Stimulated activated effector memory CD8-positive, alpha-beta T cell treated with anti-CD3 and anti-CD28 coated beads, Interleukin-12 subunit alpha, Interleukin-12 subunit beta, amount 100 ng/mL, for 72 hours (primary cell): ENCODE measurements around the gene GGN.

ENCODE experiments used
- ATAC-seq: fragments of 150-1000 bp; cut with Tn5 transposase; 2 replicates; pipeline ENCODE4 v1.10.0; 2021
- DNase-seq, 2 donors: peaks; one replicate each; pipeline ENCODE4 v3.0.0; 2021 to 2022; ENCODE audit warnings: low spot score in 2 of 2
- H3K27ac Mint-ChIP-seq: one replicate; pipeline ENCODE4 v1.8.0; 2022; ENCODE audit warnings: mild to moderate bottlenecking, mixed read lengths
- H3K36me3 Mint-ChIP-seq: one replicate; pipeline ENCODE4 v1.8.0; 2022; ENCODE audit warnings: mild to moderate bottlenecking, mixed read lengths
- H3K4me1 Mint-ChIP-seq: one replicate; pipeline ENCODE4 v1.8.0; 2022; ENCODE audit warnings: mixed read lengths
- H3K4me3 Mint-ChIP-seq: one replicate; pipeline ENCODE4 v1.8.0; 2022; ENCODE audit warnings: mild to moderate bottlenecking, mixed read lengths
- H3K9me3 Mint-ChIP-seq: one replicate; pipeline ENCODE4 v1.8.0; 2022; ENCODE audit warnings: mixed read lengths

GGN gene

GRCh38 chr19:38385057-38385803 lies 2.6 kb downstream of the GGN start:
- ATAC-seq (no peak), DNase-seq (no peak)
- peaks cover 76% of the 10 kb centered on the region for H3K36me3 Mint-ChIP-seq
- no peak overlapping the region for H3K4me3 Mint-ChIP-seq
- H3K4me1 Mint-ChIP-seq = peaks cover 32% of the 10 kb centered on the region
- no peaks in the 10 kb centered on the region for H3K9me3 Mint-ChIP-seq
- peak overlapping the region; percentile 12 for H3K27ac Mint-ChIP-seq

GRCh38 chr19:38384209-38385027 lies 3.4 kb downstream of the GGN start:
- H3K36me3 Mint-ChIP-seq = peaks cover 84% of the 10 kb centered on the region
- no peaks in the 10 kb centered on the region for H3K9me3 Mint-ChIP-seq
- peak overlapping the region; percentile 12 for H3K27ac Mint-ChIP-seq
- H3K4me1 Mint-ChIP-seq = peaks cover 26% of the 10 kb centered on the region
- H3K4me3 Mint-ChIP-seq = no peak overlapping the region
- ATAC-seq (no peak), DNase-seq (no peak)

- Mint-ChIP-seq H3K4me1 (peaks cover 29% of the 10 kb centered on the region), H3K27ac (no peak overlapping the region), H3K4me3 (no peak overlapping the region), H3K9me3 (no peaks in the 10 kb centered on the region), H3K36me3 (peaks cover 91% of the 10 kb centered on the region)
- ATAC-seq (no peak), DNase-seq (no peak)
Observed at GRCh38 chr19:38383743-38384142, 4.1 kb downstream of the GGN start.

- peaks cover 27% of the 10 kb centered on the region for H3K4me1 Mint-ChIP-seq
- ATAC-seq (no peak), DNase-seq (no peak)
- H3K27ac Mint-ChIP-seq = no peak overlapping the region
- no peak overlapping the region for H3K4me3 Mint-ChIP-seq
- H3K36me3 Mint-ChIP-seq = peaks cover 94% of the 10 kb centered on the region
- no peaks in the 10 kb centered on the region for H3K9me3 Mint-ChIP-seq
Observed at GRCh38 chr19:38383184-38383583, 4.7 kb downstream of the GGN start.

GRCh38 chr19:38381138-38381537 lies 6.7 kb downstream of the GGN start:
- no peak for DNase-seq
- H3K9me3 Mint-ChIP-seq = no peaks in the 10 kb centered on the region
- H3K4me1 Mint-ChIP-seq = peaks cover 23% of the 10 kb centered on the region
- H3K36me3 Mint-ChIP-seq = peaks cover 95% of the 10 kb centered on the region
- no peak for ATAC-seq
- no peak overlapping the region for H3K4me3 Mint-ChIP-seq
- H3K27ac Mint-ChIP-seq = peak overlapping the region; percentile 52

- no peak overlapping the region for H3K27ac Mint-ChIP-seq
- no peak for ATAC-seq
- peaks cover 39% of the 10 kb centered on the region for H3K4me1 Mint-ChIP-seq
- H3K36me3 Mint-ChIP-seq = peaks cover 100% of the 10 kb centered on the region
- no peaks in the 10 kb centered on the region for H3K9me3 Mint-ChIP-seq
- H3K4me3 Mint-ChIP-seq = no peak overlapping the region
- no peak for DNase-seq
Observed at GRCh38 chr19:38378866-38379265, 9.0 kb downstream of the GGN start.

- Mint-ChIP-seq H3K27ac (peak overlapping the region; percentile 63), H3K9me3 (no peaks in the 10 kb centered on the region), H3K4me1 (peaks cover 39% of the 10 kb centered on the region), H3K36me3 (peaks cover 82% of the 10 kb centered on the region), H3K4me3 (peak overlapping the region; percentile 100)
- no peak for ATAC-seq
- DNase-seq = no peak
Observed at GRCh38 chr19:38377052-38377451, 10.8 kb downstream of the GGN start.

GRCh38 chr19:38376576-38376975 lies 11.3 kb downstream of the GGN start:
- ATAC-seq (no peak), DNase-seq (no peak)
- H3K36me3 Mint-ChIP-seq = peaks cover 77% of the 10 kb centered on the region
- peak overlapping the region; percentile 100 for H3K4me3 Mint-ChIP-seq
- H3K27ac Mint-ChIP-seq = peak overlapping the region; percentile 63
- H3K9me3 Mint-ChIP-seq = no peaks in the 10 kb centered on the region
- peaks cover 39% of the 10 kb centered on the region for H3K4me1 Mint-ChIP-seq

- Mint-ChIP-seq H3K9me3 (no peaks in the 10 kb centered on the region), H3K4me3 (peak overlapping the region; percentile 100), H3K27ac (peak overlapping the region; percentile 100), H3K36me3 (peaks cover 68% of the 10 kb centered on the region), H3K4me1 (peaks cover 39% of the 10 kb centered on the region)
- ATAC-seq (no peak), DNase-seq (no peak)
Observed at GRCh38 chr19:38375748-38376147, 12.1 kb downstream of the GGN start.

- ATAC-seq = peak; percentile 4
Observed at GRCh38 chr19:38375098-38375493, 12.7 kb downstream of the GGN start.

GRCh38 chr19:38374332-38375097 lies 13.3 kb downstream of the GGN start, which contains the start of gene PSMD8:
PSMD8 (plus strand) TSS chr19:38374571; CDS start chr19:38374602, 31 bp downstream.
- Mint-ChIP-seq H3K9me3 (no peaks in the 10 kb centered on the region), H3K4me1 (peaks cover 37% of the 10 kb centered on the region), H3K4me3 (peak within 1 kb of the TSS; percentile 100), H3K36me3 (peaks cover 56% of the 10 kb centered on the region), H3K27ac (peak within 1 kb of the TSS; percentile 100)
- DNase-seq (peak; percentile 93 to 98), ATAC-seq (peak; percentile 97)

More at GRCh38 chr19:38375098-38375493, 12.7 kb downstream of the GGN start:
- Mint-ChIP-seq H3K27ac (peak overlapping the region; percentile 100), H3K4me1 (peaks cover 39% of the 10 kb centered on the region), H3K36me3 (peaks cover 62% of the 10 kb centered on the region), H3K4me3 (peak overlapping the region; percentile 100), H3K9me3 (no peaks in the 10 kb centered on the region)
- no peak for DNase-seq

GRCh38 chr19:38373907-38374331 lies 13.9 kb downstream of the GGN start:
- peaks cover 50% of the 10 kb centered on the region for H3K36me3 Mint-ChIP-seq
- no peak for DNase-seq
- ATAC-seq = no peak
- H3K4me3 Mint-ChIP-seq = peak overlapping the region; percentile 100
- peaks cover 31% of the 10 kb centered on the region for H3K4me1 Mint-ChIP-seq
- H3K9me3 Mint-ChIP-seq = no peaks in the 10 kb centered on the region
- peak overlapping the region; percentile 100 for H3K27ac Mint-ChIP-seq

GRCh38 chr19:38371081-38371480 lies 16.8 kb downstream of the GGN start:
- ATAC-seq (no peak), DNase-seq (no peak)
- Mint-ChIP-seq H3K4me1 (peaks cover 22% of the 10 kb centered on the region), H3K9me3 (no peaks in the 10 kb centered on the region), H3K27ac (no peak overlapping the region), H3K36me3 (peaks cover 22% of the 10 kb centered on the region), H3K4me3 (no peak overlapping the region)

GRCh38 chr19:38370299-38370698 lies 17.5 kb downstream of the GGN start:
- H3K27ac Mint-ChIP-seq = no peak overlapping the region
- ATAC-seq = no peak
- peaks cover 14% of the 10 kb centered on the region for H3K4me1 Mint-ChIP-seq
- H3K9me3 Mint-ChIP-seq = no peaks in the 10 kb centered on the region
- H3K36me3 Mint-ChIP-seq = peaks cover 14% of the 10 kb centered on the region
- H3K4me3 Mint-ChIP-seq = no peak overlapping the region
- no peak for DNase-seq

- no peak for ATAC-seq
- H3K36me3 Mint-ChIP-seq = peaks cover 7% of the 10 kb centered on the region
- no peak overlapping the region for H3K4me3 Mint-ChIP-seq
- DNase-seq = no peak
- peaks cover 7% of the 10 kb centered on the region for H3K4me1 Mint-ChIP-seq
- H3K9me3 Mint-ChIP-seq = no peaks in the 10 kb centered on the region
- no peak overlapping the region for H3K27ac Mint-ChIP-seq
Observed at GRCh38 chr19:38369584-38369983, 18.2 kb downstream of the GGN start.
